Lung (tissue), 12 donors: ENCODE measurements around the gene LHPP. TPM values are rescaled to one million over a fixed set of nuclear protein-coding genes. Genes with fewer than 3 reads are reported as not detected.

Experiments used
- ATAC-seq: fragments of 200-7000 bp; cut with Tn5 transposase; one replicate; pipeline ENCODE4 v1.9.1; 2020; ENCODE audit warnings: moderate number of reproducible peaks; ENCODE audit not compliant: insufficient read depth, low FRiP score
- DNase-seq, 3 donors: peaks; one replicate each; pipeline ENCODE4 v3.0.0-alpha.2; 2013 to 2017
- H3K27ac ChIP-seq, 2 donors: one replicate each; pipeline ENCODE4 v1.5.1; 2013; ENCODE audit warnings: mild to moderate bottlenecking in 2 of 2, moderate library complexity in 2 of 2, control low read depth in 1 of 2, inconsistent platforms in 1 of 2, low read depth in 1 of 2, low read length in 1 of 2
- H3K27me3 ChIP-seq, 3 donors: one replicate each; pipeline ENCODE4 v1.5.1; 2013; ENCODE audit warnings: low read length in 2 of 3; ENCODE audit not compliant: control insufficient read depth in 3 of 3, insufficient read depth in 3 of 3
- H3K36me3 ChIP-seq, 4 donors: one replicate each; pipeline ENCODE4 v1.5.1; 2013; ENCODE audit warnings: low read length in 4 of 4, mild to moderate bottlenecking in 1 of 4, moderate library complexity in 1 of 4; ENCODE audit not compliant: control insufficient read depth in 4 of 4, insufficient read depth in 4 of 4
- H3K4me1 ChIP-seq, 5 donors: one replicate each; pipeline ENCODE4 v1.5.1; 2013; ENCODE audit warnings: low read length in 5 of 5, mild to moderate bottlenecking in 2 of 5, moderate library complexity in 1 of 5; ENCODE audit not compliant: control insufficient read depth in 5 of 5, insufficient read depth in 5 of 5
- H3K4me3 ChIP-seq: one replicate; pipeline ENCODE4 v1.5.1; 2013; ENCODE audit warnings: mild to moderate bottlenecking, control low read depth, moderate library complexity
- H3K9ac ChIP-seq, 2 donors: one replicate each; pipeline ENCODE4 v1.5.1; 2013; ENCODE audit warnings: low read length in 2 of 2, control low read depth in 1 of 2; ENCODE audit not compliant: insufficient read depth in 1 of 2
- H3K9me3 ChIP-seq, 4 donors: one replicate each; pipeline ENCODE4 v1.5.1; 2013; ENCODE audit warnings: low read length in 3 of 4, mild to moderate bottlenecking in 1 of 4, moderate library complexity in 1 of 4; ENCODE audit not compliant: control insufficient read depth in 4 of 4, insufficient read depth in 3 of 4
- WGBS, 2 donors: extraction: QIAGEN DNeasy Blood & Tissue Kit; methylation state at CpG; one replicate each; pipeline ENCODE4 v1.1.7; 2013; 5-methylcytosine and 5-hydroxymethylcytosine counted together
- polyA plus RNA-seq, 2 donors: library from polyadenylated mRNA; stranded (reverse); fragments of 200-250 nt; gene quantifications; one replicate each; pipeline ENCODE4 v1.2.1, GENCODE V29; 2013
- total RNA-seq, 2 donors: library from RNA; depleted of rRNA in 1 of 2; stranded (reverse); fragments of >200 nt in 1 of 2; gene quantifications; one replicate each; pipeline ENCODE4 v1.2.1, GENCODE V29; 2014 to 2021
- TF ChIP-seq, protein P1 (sequence below): IDR thresholded peaks from 2 replicates; pipeline ENCODE4 v1.5.1; 2012; ENCODE audit warnings: mild to moderate bottlenecking; ENCODE audit errors: control extremely low read depth, extremely low read depth
- donor health status: control.
- donor health status: control.
- donor health status: Bipolar disorder and iron deficiency.
- donor health status: healthy.
- donor health status: DM: yes; HTN: yes; CAD: no.

LHPP gene
- total and polyA plus RNA-seq, 4 donors, result 7.1 to 18.6 (median 14.8) TPM

DNA sequence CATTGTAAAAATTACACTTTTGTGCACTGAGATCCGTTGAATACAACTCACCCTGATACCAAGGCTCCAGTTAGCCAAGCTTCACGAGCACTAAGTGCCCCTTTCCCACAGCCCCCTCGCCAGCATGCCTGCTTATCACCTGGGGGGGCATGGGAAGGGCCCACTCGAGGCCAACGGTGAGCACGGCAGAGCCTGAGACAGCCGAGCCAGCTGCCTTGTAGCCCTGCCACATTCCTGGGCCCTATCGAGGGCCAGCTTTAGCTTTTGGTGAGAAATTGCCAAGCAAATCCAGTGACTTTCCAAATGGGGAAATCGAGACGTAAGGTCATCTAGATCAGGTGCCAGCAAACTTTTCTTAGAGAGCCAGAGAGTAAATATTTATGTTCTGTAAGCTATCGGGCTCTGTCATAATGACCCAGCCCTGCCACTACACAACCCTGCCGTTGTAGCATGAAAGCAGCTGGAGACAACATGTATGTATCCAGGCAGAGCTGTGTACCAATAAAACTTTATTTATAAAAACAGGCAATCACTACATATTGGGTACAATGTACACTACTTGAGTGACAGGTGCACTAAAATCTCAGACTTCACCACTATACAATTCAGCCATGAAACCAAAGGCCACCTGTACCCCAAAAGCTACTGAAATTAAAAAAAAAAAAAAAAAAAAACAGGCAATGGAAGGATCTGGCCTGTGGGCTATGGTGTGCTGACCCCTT is 198.9 kb downstream of the LHPP start:
- peaks cover 0 to 5% (median 0%) of the 10 kb centered on the region in 5 donors for H3K4me1 ChIP-seq
- WGBS, 2 donors, result 59 to 84% methylated on average over 12 of the region's 12 CpGs
- TF ChIP-seq, protein P1, sequence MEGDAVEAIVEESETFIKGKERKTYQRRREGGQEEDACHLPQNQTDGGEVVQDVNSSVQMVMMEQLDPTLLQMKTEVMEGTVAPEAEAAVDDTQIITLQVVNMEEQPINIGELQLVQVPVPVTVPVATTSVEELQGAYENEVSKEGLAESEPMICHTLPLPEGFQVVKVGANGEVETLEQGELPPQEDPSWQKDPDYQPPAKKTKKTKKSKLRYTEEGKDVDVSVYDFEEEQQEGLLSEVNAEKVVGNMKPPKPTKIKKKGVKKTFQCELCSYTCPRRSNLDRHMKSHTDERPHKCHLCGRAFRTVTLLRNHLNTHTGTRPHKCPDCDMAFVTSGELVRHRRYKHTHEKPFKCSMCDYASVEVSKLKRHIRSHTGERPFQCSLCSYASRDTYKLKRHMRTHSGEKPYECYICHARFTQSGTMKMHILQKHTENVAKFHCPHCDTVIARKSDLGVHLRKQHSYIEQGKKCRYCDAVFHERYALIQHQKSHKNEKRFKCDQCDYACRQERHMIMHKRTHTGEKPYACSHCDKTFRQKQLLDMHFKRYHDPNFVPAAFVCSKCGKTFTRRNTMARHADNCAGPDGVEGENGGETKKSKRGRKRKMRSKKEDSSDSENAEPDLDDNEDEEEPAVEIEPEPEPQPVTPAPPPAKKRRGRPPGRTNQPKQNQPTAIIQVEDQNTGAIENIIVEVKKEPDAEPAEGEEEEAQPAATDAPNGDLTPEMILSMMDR, result no peak

DNA sequence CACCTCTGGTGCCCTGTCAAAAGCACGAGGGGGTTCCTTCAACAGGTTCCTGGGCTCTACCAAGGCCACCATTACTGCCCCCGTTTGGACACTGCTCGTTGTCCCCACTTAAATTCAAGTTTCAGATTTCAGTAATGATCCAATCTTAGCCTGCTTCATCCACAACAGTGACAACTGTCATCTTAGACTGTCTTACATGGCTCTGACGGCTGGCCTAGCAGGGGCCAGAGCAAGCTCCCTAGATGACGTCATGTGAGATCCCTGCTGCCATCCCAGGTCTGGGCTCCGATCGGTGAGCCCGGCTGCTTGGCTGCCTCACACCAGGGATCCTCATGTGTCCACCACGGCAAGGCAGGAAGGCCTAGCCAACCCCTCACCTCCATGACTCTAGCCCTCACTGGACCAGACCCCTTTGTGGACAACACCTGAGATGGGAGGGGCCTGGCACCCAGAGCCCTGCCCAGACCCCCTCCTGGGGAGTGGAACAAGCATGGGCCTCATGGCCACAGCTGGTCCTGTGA is 200.1 kb downstream of the LHPP start:
- Histone ChIP-seq H3K9me3 (no peaks in the 10 kb centered on the region), H3K36me3 (peaks cover 0 to 15% (median 5%) of the 10 kb centered on the region in 4 donors), H3K4me1 (peaks cover 0 to 8% (median 0%) of the 10 kb centered on the region in 5 donors), H3K27ac (no peak overlapping the region), H3K27me3 (no peaks in the 10 kb centered on the region), H3K9ac (no peak overlapping the region), H3K4me3 (no peak overlapping the region)
- ATAC-seq, result no peak
- WGBS, 2 donors, result 94 to 95% methylated on average over 9 of the region's 9 CpGs
- DNase-seq, result no peak
- TF ChIP-seq, protein P1, result no peak

More for the DNA sequence above, 198.9 kb downstream of the LHPP start:
- Histone ChIP-seq H3K27ac (no peak overlapping the region), H3K9me3 (no peaks in the 10 kb centered on the region), H3K36me3 (peaks cover 0 to 19% (median 10%) of the 10 kb centered on the region in 4 donors), H3K27me3 (no peaks in the 10 kb centered on the region), H3K4me3 (no peak overlapping the region), H3K9ac (no peak overlapping the region)
- ATAC-seq (no peak), DNase-seq (no peak)

DNA sequence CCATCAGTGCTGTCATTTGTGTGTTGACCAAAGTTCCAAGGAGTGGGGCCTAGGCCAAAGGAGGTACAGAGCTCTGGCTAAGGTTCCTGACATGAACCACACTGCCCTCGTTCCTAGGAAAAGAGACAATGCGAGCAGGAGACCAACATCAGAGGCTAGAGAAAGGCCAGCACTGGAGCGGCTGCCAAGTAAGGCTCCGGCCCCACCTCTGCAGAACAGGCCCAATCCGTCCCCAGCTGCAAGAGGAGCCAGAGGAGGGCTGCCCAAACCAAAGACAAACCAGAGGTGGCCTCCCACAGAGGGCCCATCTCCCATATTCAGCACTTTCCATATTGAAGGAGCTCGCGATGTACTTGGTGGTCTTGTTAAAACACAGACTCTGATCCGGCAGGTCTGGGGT is 201.6 kb downstream of the LHPP start:
- WGBS, 2 donors, result 91 to 92% methylated on average over 8 of the region's 8 CpGs
- Histone ChIP-seq H3K36me3 (peaks cover 0 to 15% (median 6%) of the 10 kb centered on the region in 4 donors), H3K4me1 (peaks cover 3 to 15% (median 6%) of the 10 kb centered on the region in 5 donors), H3K9ac (no peak overlapping the region), H3K9me3 (no peaks in the 10 kb centered on the region), H3K27me3 (no peaks in the 10 kb centered on the region), H3K27ac (no peak overlapping the region), H3K4me3 (no peak overlapping the region)
- ATAC-seq, result no peak
- TF ChIP-seq, protein P1, result no peak
- DNase-seq, result no peak

Other genes starting within 250 kb of the LHPP start
- 10 to 100 TPM; 50.2 to 75.3 TPM for gene OAT, start 42.9 kb upstream of the LHPP start, total RNA-seq
- gene OAT, start 42.9 kb upstream of the LHPP start, polyA plus RNA-seq, result 10 to 100 TPM; 26.2 to 57.1 TPM
- gene NKX1-2, start 11.8 kb upstream of the LHPP start, total RNA-seq, result under 1 TPM in 1 of 2 donors, not detected in 1; 0.06 TPM
- gene NKX1-2, start 11.8 kb upstream of the LHPP start, polyA plus RNA-seq, result under 1 TPM in 1 of 2 donors, not detected in 1; 0.02 TPM